Fibroblast of villous mesenchyme (primary cell): ENCODE data around the gene NAT10. TPM values are rescaled to one million over a fixed set of nuclear protein-coding genes. Genes with fewer than 3 reads are reported as not detected.

Source experiments
- DNase-seq: peaks from one replicate; pipeline ENCODE4 v3.0.0-alpha.2; 2010; ENCODE audit warnings: low read depth
- H3K4me3 ChIP-seq: 2 replicates; pipeline ENCODE4 v1.5.1; 2011; ENCODE audit warnings: low read depth, mild to moderate bottlenecking, low read length
- total RNA-seq: library from RNA; depleted of rRNA; stranded (reverse); fragments of >200 nt; gene quantifications from 2 replicates; pipeline ENCODE4 v1.2.3, GENCODE V29; 2012
- TF ChIP-seq, protein P1 (sequence below): IDR thresholded peaks from 2 replicates; pipeline ENCODE4 v1.5.1; 2012; ENCODE audit warnings: low read depth, mild to moderate bottlenecking, low read length; ENCODE audit not compliant: insufficient read depth

NAT10 gene
- total RNA-seq, 1 donor: 35.4 TPM

DNA sequence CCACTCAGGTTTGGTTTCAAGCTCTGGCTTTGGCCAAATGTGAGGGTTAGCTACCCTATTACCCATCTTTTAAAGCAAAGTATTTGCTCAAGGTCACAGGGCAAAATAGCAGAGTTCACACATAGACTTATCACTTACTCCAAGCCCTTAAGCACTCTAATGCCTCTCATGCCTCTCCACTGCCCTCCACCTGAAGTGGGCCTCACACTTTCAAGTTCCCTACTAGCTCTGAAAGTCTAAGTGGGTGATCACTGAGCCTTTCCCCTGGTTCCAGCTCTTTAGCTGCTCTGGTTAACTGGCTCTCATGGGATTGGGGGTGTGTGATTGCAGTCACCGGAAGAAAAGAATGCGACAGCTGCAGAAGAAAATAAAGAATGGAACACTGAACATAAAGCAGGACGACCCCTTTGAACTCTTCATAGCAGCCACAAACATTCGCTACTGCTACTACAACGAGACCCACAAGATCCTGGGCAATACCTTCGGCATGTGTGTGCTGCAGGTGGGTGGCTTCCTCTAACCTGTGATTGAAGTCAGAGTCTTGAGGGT, 6.4 kb downstream of the NAT10 start:
- TF ChIP-seq, protein P1, sequence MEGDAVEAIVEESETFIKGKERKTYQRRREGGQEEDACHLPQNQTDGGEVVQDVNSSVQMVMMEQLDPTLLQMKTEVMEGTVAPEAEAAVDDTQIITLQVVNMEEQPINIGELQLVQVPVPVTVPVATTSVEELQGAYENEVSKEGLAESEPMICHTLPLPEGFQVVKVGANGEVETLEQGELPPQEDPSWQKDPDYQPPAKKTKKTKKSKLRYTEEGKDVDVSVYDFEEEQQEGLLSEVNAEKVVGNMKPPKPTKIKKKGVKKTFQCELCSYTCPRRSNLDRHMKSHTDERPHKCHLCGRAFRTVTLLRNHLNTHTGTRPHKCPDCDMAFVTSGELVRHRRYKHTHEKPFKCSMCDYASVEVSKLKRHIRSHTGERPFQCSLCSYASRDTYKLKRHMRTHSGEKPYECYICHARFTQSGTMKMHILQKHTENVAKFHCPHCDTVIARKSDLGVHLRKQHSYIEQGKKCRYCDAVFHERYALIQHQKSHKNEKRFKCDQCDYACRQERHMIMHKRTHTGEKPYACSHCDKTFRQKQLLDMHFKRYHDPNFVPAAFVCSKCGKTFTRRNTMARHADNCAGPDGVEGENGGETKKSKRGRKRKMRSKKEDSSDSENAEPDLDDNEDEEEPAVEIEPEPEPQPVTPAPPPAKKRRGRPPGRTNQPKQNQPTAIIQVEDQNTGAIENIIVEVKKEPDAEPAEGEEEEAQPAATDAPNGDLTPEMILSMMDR: no peak
- no peak overlapping the region for H3K4me3 ChIP-seq
- DNase-seq: no peak

DNA sequence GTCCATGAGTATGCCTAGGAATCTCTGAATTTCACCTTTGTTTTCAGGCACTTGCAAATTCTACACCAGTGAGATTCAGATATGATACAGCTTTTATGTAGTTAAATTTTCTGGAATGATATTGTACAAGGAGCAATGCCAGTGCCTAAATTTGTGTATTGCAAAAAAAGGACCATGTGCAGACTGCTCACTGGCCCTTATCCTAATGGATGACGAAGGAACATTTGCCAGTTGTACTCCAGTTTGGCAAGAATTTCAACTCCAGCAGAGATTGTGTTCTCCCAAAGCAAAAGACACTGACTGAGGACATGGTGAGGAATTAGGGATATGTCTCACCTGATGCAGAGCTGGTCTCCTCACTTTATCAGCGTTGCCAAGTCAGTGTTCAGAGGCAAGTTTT, 8.6 kb downstream of the NAT10 start:
- TF ChIP-seq, protein P1: no peak
- no peak overlapping the region for H3K4me3 ChIP-seq
- DNase-seq: no peak

DNA sequence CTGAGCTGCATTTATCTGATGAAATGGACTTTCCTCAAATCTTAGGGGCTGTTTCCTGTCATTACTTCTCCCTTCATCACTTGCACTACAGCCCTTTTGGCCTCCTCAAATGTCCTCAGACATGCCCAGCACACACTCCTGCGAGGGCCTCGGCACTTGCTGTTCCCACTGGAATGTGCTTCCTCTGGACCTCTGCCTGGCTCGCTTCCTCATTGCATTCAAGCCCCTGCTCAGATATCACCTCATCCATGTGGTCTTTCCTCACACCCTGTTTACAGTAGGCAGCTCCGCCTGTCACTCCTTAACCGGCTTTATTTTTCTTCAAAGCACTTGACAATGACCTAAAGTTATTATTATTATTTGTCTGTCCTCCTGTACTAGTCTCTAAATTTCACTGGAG, 9.0 kb downstream of the NAT10 start:
- H3K4me3 ChIP-seq: no peak overlapping the region
- TF ChIP-seq, protein P1: no peak
- no peak for DNase-seq

DNA sequence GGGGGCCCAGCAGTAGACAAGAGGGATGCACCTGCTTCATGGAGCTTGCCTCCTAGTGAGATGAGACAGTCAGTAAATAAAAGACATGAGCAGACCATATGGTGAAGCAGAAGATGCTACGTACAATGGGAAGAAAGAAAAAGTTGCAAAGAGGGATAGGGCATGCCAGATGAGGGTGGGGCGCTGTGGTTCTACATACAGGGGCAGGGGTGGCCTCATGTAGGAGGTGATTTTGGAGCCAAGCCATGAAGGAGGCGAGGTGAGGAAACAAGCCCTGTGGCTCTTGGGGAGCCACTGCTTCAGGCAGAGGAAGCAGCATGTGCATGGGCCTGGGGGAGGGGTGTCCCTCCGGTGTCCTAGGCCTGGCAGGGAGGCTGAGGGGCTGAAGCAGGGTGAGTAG, 15.2 kb downstream of the NAT10 start:
- TF ChIP-seq, protein P1: no peak
- DNase-seq: no peak
- no peak overlapping the region for H3K4me3 ChIP-seq

DNA sequence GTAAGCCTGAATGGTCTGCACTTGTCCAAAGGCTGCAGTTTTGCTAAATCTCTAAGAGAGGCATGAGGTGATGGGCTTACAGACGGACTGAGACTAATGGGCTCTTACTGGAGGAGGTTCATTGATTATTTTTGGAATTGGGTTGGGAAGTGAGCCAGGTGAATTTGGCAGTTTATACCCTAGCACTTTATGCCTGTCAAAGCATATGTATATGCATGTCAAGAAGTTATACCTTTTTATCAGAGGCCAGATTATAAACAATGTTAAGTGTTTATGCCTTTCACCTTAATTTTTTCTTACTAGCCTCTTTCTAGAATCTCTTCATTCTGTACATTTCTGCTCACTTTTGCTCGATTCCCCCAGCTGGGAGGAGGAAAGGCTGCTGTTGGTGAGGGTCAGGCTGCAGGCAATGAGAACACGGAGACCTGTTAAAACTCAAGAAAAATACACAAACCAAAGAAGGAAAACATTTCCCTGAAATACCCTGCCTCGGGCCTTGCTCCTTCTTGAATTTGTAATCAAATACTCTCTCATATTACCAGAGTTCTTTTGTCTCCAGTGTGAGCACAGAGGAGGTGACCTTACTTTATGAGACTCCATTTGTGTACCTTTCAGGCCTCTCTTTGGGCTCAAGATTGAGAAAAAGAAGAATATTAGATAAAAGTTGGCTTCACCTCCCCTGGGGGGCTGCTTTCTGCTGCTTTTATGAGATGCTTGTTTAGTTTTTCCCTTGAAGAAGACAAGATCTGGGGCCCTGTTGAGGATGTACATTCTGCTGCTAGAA, 19.6 kb downstream of the NAT10 start:
- DNase-seq: peak; percentile 5
- TF ChIP-seq, protein P1: no peak
- no peak overlapping the region for H3K4me3 ChIP-seq

DNA sequence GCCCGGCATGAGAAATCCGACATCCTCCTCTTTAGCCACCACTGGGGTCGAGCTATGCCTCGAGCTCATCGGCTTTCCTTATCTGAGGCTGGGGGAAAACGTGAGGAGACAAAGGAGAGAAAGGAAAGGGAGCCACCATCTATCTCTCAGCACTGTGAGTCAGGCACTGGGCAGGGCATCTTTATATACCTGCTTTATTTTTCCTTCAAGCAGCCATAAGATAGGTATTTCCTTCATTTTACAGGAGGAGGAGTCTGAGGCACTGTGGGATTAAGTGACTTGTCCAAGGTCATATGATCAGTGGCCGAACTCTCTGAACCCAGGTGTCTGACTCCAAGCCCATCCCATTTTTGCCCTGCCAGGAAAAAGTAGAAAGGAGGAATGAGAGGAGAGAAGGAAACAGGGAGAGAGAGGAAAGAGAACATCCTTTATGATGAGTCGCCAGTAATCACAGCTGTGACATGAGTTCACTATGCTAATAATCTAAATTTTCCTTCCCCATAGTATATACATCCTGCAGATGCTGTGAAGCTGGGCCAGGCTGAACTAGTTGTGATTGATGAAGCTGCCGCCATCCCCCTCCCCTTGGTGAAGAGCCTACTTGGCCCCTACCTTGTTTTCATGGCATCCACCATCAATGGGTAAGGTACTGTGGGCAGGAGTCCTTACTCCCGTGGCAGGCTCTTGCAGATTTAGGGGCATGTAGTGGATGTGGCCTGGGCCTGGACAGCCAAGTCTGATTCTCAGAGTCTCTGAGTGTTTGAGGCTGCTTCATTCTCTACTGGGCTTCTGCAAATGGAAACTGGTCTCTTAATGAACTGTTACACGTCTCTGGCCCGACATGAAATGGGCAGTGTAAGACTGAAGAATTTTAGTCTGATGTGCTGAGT, 21.8 kb downstream of the NAT10 start:
- H3K4me3 ChIP-seq: no peak overlapping the region
- DNase-seq: no peak
- TF ChIP-seq, protein P1: no peak
